Measurements from ENCODE around the gene XPC. TPM values are rescaled to one million over a fixed set of nuclear protein-coding genes. Genes with fewer than 3 reads are reported as not detected.

The XPC gene
- total RNA-seq, 1 experiment from 2014 or later = 57.2 TPM

DNA sequence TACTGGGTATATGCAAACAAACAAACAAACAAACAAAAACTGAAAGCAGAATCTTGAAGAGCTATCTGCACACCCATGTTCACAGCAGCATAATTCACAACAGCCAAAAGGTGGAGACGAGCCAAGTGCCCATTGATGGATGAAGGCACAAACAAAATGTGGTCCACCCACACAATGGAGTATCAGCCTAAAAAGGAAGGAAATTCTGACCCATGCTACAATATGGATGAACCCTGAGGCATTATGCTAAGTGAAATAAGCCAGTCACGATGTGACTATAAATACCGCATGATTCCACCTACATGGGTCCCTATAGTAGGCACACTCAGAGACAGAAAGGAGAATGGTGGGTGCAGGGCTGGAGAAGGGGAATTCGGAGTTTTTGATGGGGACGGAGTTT lies 24.1 kb downstream of the XPC start:
- Histone ChIP-seq H3K4me3 (ENCODE audit: low read depth, low read length, poor library complexity, severe bottlenecking) (no peak overlapping the region), H3K36me3 (ENCODE audit: insufficient read depth, low read length, poor library complexity, severe bottlenecking) (peaks cover 31% of the 10 kb centered on the region), H3K27me3 (replicated peaks; ENCODE audit: insufficient read depth, low read depth, low read length, poor library complexity) (no peaks in the 10 kb centered on the region), H3K27ac (ENCODE audit: low read depth, low read length, poor library complexity, severe bottlenecking) (no peak overlapping the region), H3K9me3 (ENCODE audit: low read depth, low read length, poor library complexity, severe bottlenecking) (no peaks in the 10 kb centered on the region), H3K4me1 (ENCODE audit: insufficient read depth, low read length, poor library complexity, severe bottlenecking) (no peaks in the 10 kb centered on the region)
- intact Hi-C loops (cut with micrococcal nuclease; ENCODE audit: unreplicated experiment) = no loop called here
- ChIA-PET POLR2A (ENCODE audit: low non-redundant PET) (no interaction called here), CTCF (no interaction called here)
- no peak for DNase-seq (ENCODE audit: low spot score)
- no peak for TF ChIP-seq CTCF (conservative IDR thresholded peaks at IDR 0.05; ENCODE audit: low read depth, low read length)
- no TSS peak for BruUV-seq (replicated peaks)

GRCh38 chr3:14153663-14154062 lies 24.7 kb downstream of the XPC start:
- Histone ChIP-seq H3K27ac (ENCODE audit: low read depth, low read length, poor library complexity, severe bottlenecking) (no peak overlapping the region), H3K4me1 (ENCODE audit: insufficient read depth, low read length, poor library complexity, severe bottlenecking) (no peaks in the 10 kb centered on the region), H3K9me3 (ENCODE audit: low read depth, low read length, poor library complexity, severe bottlenecking) (no peaks in the 10 kb centered on the region), H3K36me3 (ENCODE audit: insufficient read depth, low read length, poor library complexity, severe bottlenecking) (peaks cover 25% of the 10 kb centered on the region), H3K27me3 (replicated peaks; ENCODE audit: insufficient read depth, low read depth, low read length, poor library complexity) (no peaks in the 10 kb centered on the region), H3K4me3 (ENCODE audit: low read depth, low read length, poor library complexity, severe bottlenecking) (no peak overlapping the region)
- intact Hi-C loops (cut with micrococcal nuclease; ENCODE audit: unreplicated experiment) = no loop called here
- DNase-seq (ENCODE audit: low spot score) = no peak
- ChIA-PET POLR2A (ENCODE audit: low non-redundant PET) (no interaction called here), CTCF (no interaction called here)
- BruUV-seq (replicated peaks) = no TSS peak
- TF ChIP-seq CTCF (conservative IDR thresholded peaks at IDR 0.05; ENCODE audit: low read depth, low read length) = no peak

DNA sequence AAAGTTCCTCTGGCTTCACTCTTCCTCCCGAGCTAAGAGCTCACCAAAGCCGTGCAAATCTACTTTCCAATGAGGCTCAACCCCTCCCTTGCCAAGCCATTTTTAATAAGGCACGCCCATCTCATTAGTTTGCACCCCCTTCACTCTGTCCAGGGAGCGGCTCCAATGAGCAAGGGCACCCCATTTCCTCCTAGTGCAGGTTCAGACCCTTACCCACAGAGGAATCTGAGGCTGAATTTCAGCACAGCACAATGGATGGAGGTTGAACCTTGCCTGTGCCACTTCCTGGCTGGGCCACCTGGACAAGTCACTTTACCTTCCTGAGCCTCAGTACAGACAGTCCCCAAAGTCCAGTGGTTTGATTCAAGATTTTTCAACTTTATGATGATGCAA lies 25.4 kb downstream of the XPC start:
- Histone ChIP-seq H3K36me3 (ENCODE audit: insufficient read depth, low read length, poor library complexity, severe bottlenecking) (peaks cover 18% of the 10 kb centered on the region), H3K27me3 (replicated peaks; ENCODE audit: insufficient read depth, low read depth, low read length, poor library complexity) (no peaks in the 10 kb centered on the region), H3K27ac (ENCODE audit: low read depth, low read length, poor library complexity, severe bottlenecking) (no peak overlapping the region), H3K9me3 (ENCODE audit: low read depth, low read length, poor library complexity, severe bottlenecking) (no peaks in the 10 kb centered on the region), H3K4me3 (ENCODE audit: low read depth, low read length, poor library complexity, severe bottlenecking) (no peak overlapping the region), H3K4me1 (ENCODE audit: insufficient read depth, low read length, poor library complexity, severe bottlenecking) (peaks cover 6% of the 10 kb centered on the region)
- no peak for DNase-seq (ENCODE audit: low spot score)
- TF ChIP-seq EZH2 (IDR thresholded peaks at IDR 0.05; ENCODE audit: borderline replicate concordance, low read depth, low read length, poor library complexity, severe bottlenecking) = no peak
- TF ChIP-seq CTCF (conservative IDR thresholded peaks at IDR 0.05; ENCODE audit: low read depth, low read length) = no peak; the same call in 1 of the 2 replicates
- ChIA-PET POLR2A (ENCODE audit: low non-redundant PET) (no interaction called here), CTCF (no interaction called here)
- no TSS peak for BruUV-seq (replicated peaks)
- intact Hi-C loops (cut with micrococcal nuclease; ENCODE audit: unreplicated experiment) = no loop called here
